ENCODE data around the gene MGP.

MGP gene

DNA sequence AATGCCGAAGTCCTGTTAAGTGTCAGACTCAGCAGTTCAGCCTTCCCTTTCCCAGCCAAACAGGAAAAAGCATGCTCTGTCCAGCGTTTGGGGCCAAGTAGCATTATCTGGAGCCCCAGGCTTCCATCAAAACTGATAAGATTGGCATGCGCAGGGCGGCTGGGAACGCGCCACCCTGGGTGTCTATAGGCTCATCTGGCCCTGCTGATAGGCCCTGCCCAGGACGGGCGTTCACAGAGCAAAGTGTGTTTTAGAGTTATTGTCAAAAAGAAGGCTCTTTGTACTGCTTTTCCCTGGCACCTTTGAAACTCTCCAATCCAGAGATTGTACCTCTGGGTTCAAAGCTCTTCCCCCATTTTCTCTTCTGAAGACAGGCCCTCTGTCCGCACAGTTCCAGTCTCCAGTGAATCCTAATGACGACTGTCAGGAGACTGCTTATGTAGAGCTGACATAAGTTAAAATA lies 42.2 kb downstream of the MGP start, which contains the start of gene ART4:
Gene ART4 (minus strand): TSS at position 102 of the 463 bp plus-strand sequence. CDS start 413 bp downstream, outside the sequence.
- DNase-seq (no peak), ATAC-seq (replicated peaks) (no peak)
- Mint-ChIP-seq H3K27ac (no peak within 1 kb of the TSS), H3K9me3 (no peaks in the 10 kb centered on the region), H3K4me1 (ENCODE audit: low read depth in 2 of 2) (peaks cover 0 to 5% of the 10 kb centered on the region in 2 donors), H3K27me3 (peaks cover 19 to 23% of the 10 kb centered on the region in 2 donors), H3K36me3 (ENCODE audit: insufficient read depth) (no peaks in the 10 kb centered on the region), H3K4me3 (no peak within 1 kb of the TSS)

DNA sequence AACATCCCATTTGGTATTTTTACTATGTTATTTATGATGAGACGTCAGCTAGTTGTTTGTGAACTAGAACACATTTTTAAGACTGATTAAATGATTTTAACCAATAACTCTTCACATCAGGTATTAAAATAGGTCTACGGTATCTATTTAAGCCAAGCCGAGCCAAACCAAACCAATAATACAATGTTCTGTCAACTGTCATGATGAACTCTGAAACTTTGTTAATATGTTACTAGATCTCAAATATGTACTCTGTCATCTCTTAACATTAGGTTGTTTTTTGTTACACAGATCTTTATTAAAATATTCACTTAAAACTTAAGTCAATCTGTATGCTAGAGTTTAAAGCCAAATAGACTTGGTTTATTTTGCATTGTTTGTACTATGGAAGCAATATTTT lies 43.3 kb downstream of the MGP start:
- Mint-ChIP-seq H3K36me3 (ENCODE audit: insufficient read depth) (no peaks in the 10 kb centered on the region), H3K4me3 (no peak overlapping the region)
- ATAC-seq (replicated peaks) = no peak

DNA sequence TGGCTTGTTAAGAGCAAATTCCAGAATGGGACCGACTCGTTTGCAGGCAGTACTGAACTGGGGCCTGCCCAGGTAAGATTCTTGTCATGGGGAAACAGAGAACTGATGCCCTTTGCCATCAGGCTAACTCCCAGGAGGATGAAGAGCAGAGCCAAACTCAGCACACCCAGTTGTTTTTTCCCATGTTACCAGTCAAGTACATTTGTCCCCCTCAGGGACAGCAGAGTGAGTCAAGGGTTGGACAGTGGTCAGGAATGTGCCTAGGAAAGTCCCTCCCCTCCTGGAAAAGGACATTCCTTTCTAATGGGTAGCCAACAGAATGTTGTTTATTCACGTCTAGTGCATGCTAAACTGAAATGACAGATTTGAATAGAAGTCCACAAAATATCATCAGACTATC lies 43.9 kb downstream of the MGP start:
- no peaks in the 10 kb centered on the region for H3K9me3 Mint-ChIP-seq
- H3K27ac Mint-ChIP-seq = no peak overlapping the region

More for the DNA sequence above, 43.3 kb downstream of the MGP start:
- Mint-ChIP-seq H3K27ac (no peak overlapping the region), H3K4me1 (ENCODE audit: low read depth in 2 of 2) (peaks cover 0 to 5% of the 10 kb centered on the region in 2 donors), H3K9me3 (no peaks in the 10 kb centered on the region), H3K27me3 (peaks cover 19 to 24% of the 10 kb centered on the region in 2 donors)
- no peak for DNase-seq

DNA sequence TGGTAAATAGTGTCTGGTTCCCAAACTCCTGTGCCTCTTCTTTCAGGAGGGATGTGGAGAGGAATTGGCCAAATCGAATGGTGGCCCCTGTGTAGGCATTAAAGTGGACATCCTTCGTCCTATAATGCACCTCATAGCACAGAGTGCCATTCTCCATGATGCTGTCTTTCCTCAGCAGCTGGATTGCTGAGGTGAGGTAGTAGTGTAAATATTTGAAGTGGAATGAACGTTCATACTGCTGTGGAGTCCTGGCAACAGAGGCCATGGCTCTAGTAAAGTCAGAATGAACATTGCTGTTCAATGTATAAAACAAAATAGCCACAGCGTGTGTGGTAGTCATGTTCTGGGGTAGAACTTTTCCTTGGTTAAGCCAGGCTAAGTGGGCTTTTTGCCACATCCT lies 45.0 kb downstream of the MGP start:
- H3K36me3 Mint-ChIP-seq (ENCODE audit: insufficient read depth) = no peaks in the 10 kb centered on the region
- H3K27ac Mint-ChIP-seq = no peak overlapping the region
- peaks cover 0 to 5% of the 10 kb centered on the region in 2 donors for H3K4me1 Mint-ChIP-seq (ENCODE audit: low read depth in 2 of 2)
- DNase-seq (no peak), ATAC-seq (replicated peaks) (no peak)
- H3K4me3 Mint-ChIP-seq = no peak overlapping the region
- H3K27me3 Mint-ChIP-seq = peaks cover 24% of the 10 kb centered on the region in 2 donors
- no peaks in the 10 kb centered on the region for H3K9me3 Mint-ChIP-seq

More for the DNA sequence above, 43.9 kb downstream of the MGP start:
- ATAC-seq (replicated peaks) = no peak
- peaks cover 19 to 24% of the 10 kb centered on the region in 2 donors for H3K27me3 Mint-ChIP-seq
- H3K4me3 Mint-ChIP-seq = no peak overlapping the region
- no peak for DNase-seq
- no peaks in the 10 kb centered on the region for H3K36me3 Mint-ChIP-seq (ENCODE audit: insufficient read depth)
- peaks cover 0 to 5% of the 10 kb centered on the region in 2 donors for H3K4me1 Mint-ChIP-seq (ENCODE audit: low read depth in 2 of 2)

DNA sequence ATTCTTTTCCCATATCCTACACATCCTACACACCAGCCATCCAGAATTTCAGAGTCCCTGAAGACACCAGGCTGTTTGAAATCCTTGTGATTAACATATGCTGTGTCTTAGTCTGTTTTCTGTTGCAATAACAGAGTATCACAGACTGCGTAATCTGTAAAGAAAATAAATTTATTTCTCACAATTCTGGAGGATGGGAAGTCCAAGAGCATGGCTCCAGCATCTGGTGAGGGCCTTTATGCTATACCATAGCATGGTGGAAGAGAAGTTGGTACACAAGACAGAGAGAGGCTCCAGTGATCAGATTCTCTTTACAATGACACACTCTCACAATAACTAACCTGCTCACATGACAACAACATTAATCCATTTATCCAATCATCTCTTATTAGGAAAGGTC lies 46.4 kb downstream of the MGP start:
- Mint-ChIP-seq H3K9me3 (no peaks in the 10 kb centered on the region), H3K27ac (no peak overlapping the region), H3K27me3 (peaks cover 35% of the 10 kb centered on the region in 2 donors), H3K4me1 (ENCODE audit: low read depth in 2 of 2) (no peaks in the 10 kb centered on the region), H3K36me3 (ENCODE audit: insufficient read depth) (no peaks in the 10 kb centered on the region), H3K4me3 (no peak overlapping the region)
- no peak for ATAC-seq (replicated peaks)
- no peak for DNase-seq

DNA sequence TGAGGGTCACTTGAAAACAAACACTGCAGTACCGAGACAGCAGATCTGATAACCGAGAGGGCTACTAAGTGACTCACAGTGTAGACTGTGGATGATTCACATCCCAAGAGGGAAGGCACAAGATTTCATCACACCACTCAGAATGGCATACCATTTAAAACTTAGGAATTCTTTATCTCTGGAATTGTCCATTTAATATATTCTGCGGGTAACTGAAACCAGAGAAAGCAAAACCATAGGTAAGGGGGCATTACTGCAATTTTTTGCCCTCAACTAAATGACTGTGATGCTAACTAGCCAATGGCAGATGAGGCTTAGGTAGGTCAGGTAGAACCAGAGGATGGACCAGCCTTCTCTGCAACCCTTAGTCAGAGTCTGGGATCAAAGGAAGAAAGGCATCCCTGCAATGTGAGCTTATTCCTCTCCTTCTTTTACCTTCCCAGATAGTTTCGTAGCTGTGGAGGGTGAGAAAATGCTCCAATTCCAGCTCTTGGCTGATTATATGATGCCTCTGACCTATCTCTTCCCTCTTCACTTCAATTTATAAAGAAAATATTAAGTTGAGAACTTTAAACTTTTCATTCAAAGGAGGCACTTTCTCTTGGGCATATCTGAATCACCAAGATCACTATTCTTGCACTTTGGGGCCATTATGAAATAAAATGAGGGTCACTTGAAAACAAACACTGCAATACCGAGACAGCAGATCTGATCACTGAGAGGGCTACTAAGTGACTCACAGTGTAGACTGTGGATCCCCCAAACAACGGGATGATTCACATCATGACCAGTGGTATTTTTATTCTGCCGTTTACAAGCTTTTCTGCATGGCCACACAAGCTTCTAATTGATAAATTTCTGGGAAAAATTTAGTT lies 49.1 kb downstream of the MGP start:
- Mint-ChIP-seq H3K9me3 (no peaks in the 10 kb centered on the region), H3K4me1 (ENCODE audit: low read depth in 2 of 2) (no peaks in the 10 kb centered on the region), H3K27ac (no peak overlapping the region), H3K27me3 (peaks cover 50 to 54% of the 10 kb centered on the region in 2 donors), H3K36me3 (ENCODE audit: insufficient read depth) (no peaks in the 10 kb centered on the region), H3K4me3 (no peak overlapping the region)
- DNase-seq = no peak
- ATAC-seq (replicated peaks) = no peak

DNA sequence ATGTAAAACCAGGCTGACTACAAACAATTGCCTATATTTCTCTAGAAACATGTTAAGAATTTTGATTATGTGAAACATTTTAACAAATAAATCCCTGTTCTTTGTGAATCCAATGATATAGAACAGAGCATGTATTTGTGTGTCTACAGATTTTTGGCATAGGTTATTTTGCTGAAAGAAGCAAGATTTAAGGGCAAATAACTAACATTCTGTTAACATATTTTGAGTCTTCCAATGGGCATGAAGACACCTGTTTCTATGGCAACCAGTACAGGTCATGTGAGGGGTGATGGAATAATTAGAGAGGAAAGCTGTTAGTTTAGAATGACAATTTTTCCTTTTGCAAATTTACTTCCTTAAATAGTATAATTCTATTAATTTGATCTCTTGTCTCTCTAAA lies 51.1 kb downstream of the MGP start:
- DNase-seq = no peak
- H3K4me1 Mint-ChIP-seq (ENCODE audit: low read depth in 2 of 2) = no peaks in the 10 kb centered on the region
- ATAC-seq (replicated peaks) = no peak
- peaks cover 38 to 41% of the 10 kb centered on the region in 2 donors for H3K27me3 Mint-ChIP-seq
- H3K9me3 Mint-ChIP-seq = no peaks in the 10 kb centered on the region
- no peak overlapping the region for H3K4me3 Mint-ChIP-seq
- H3K27ac Mint-ChIP-seq = no peak overlapping the region
- H3K36me3 Mint-ChIP-seq (ENCODE audit: insufficient read depth) = no peaks in the 10 kb centered on the region

DNA sequence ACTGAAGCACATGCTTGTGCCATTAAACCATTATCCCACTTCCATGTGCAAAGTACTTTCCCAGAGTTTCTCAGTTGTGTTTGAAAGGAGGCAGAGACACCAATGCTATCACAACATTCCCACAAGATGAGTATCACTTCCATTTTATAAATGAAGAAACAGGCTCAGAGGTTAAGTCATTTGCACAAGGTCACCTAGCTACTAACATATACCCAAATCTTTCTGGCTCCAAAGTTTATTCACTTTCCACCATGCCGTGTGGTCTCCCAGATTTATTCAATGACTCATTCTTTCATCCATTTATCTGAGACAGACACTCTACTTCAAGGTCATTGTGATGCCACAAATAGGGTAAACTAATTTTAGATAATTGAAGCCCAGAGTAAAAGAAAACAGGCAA lies 51.7 kb downstream of the MGP start:
- Mint-ChIP-seq H3K4me1 (ENCODE audit: low read depth in 2 of 2) (no peaks in the 10 kb centered on the region), H3K27ac (no peak overlapping the region), H3K9me3 (no peaks in the 10 kb centered on the region), H3K4me3 (no peak overlapping the region), H3K27me3 (peaks cover 32 to 35% of the 10 kb centered on the region in 2 donors), H3K36me3 (ENCODE audit: insufficient read depth) (no peaks in the 10 kb centered on the region)
- ATAC-seq (replicated peaks) (no peak), DNase-seq (no peak)

DNA sequence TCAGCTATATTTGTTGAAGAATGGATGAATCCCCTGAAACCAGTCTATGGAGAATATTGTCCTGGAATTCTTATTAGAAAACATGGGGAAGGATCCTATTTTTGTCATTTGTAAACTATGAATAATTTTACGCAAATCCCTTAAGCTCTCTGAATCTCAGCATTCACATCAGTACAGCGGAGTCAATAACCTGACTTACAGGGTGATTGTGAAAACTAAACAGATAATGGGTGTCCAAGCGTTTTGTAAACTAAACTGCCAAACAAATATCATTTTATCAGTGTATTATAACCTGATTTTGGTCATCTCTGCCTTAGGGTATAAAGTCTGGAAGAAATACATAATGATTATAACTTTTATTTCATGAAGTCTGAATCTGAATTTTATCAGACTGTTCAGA lies 52.3 kb downstream of the MGP start:
- peaks cover 30 to 31% of the 10 kb centered on the region in 2 donors for H3K27me3 Mint-ChIP-seq
- DNase-seq (no peak), ATAC-seq (replicated peaks) (no peak)
- no peaks in the 10 kb centered on the region for H3K4me1 Mint-ChIP-seq (ENCODE audit: low read depth in 2 of 2)
- no peak overlapping the region for H3K27ac Mint-ChIP-seq
- H3K9me3 Mint-ChIP-seq = no peaks in the 10 kb centered on the region
- no peaks in the 10 kb centered on the region for H3K36me3 Mint-ChIP-seq (ENCODE audit: insufficient read depth)
- H3K4me3 Mint-ChIP-seq = no peak overlapping the region

All from effector memory CD8-positive, alpha-beta T cell (primary cell).